Hypothalamus (tissue), 51 donors: ENCODE results near the gene DHX36.

ENCODE experiments used
- DNase-seq, 51 donors: peaks; one replicate each; lab custom pipeline; 2025; lab: John Stamatoyannopoulos, UW

Gene DHX36

GRCh38 chr3:154225536-154225935 is 98.8 kb downstream of the DHX36 start:
- DNase-seq = no peak

- no peak for DNase-seq
Measured at GRCh38 chr3:154224866-154225265, 99.4 kb downstream of the DHX36 start.

GRCh38 chr3:154224366-154224765 is 99.9 kb downstream of the DHX36 start:
- DNase-seq = no peak

GRCh38 chr3:154223519-154223918 is 100.8 kb downstream of the DHX36 start:
- no peak for DNase-seq
